Dedifferentiated amniotic fluid mesenchymal stem cell (primary cell): ENCODE data around the gene HIGD1A.

Experiments
- DNase-seq: peaks from one replicate; pipeline ENCODE4 v3.0.0-alpha.2; 2016; ENCODE audit errors: extremely low spot score

HIGD1A gene

DNA sequence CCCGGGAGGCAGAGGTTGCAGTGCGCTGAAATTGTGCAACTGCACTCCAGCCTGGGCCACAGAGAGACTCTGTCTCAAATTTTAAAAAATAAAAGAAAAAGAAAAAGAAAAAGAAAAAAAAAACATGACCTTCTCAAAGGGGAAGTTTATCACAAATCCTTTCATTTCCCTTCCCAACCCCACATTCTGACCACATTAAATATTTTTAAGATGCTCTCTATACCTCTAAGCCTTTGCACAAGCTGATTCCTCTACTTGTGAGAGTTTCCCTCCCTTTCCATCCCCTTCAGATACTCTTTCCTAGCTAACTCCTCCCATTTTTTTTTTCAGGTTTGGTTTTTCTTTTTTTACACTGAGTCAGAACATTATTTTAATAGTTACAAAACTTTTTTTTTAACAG lies 4.0 kb downstream of the HIGD1A start:
- no peak for DNase-seq

DNA sequence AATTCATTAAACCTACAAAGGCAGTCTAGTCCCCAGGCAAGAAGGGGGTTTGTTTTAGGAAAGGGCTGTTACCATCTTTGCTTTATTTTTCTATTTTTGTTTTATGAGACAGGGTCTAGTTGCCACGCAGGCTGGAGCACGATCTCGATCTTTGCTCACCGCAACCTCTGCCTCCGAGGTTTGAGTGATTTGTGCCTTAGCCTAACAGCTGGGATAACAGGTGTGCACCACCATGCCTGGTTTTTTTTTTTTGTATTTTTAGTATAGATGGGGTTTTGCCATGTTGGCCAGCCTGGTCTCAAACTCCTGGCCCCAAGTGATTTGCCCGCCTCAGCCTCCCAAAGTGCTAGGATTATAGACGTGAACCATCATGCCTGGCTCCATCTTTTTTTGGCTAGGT lies 4.9 kb downstream of the HIGD1A start:
- DNase-seq: no peak

DNA sequence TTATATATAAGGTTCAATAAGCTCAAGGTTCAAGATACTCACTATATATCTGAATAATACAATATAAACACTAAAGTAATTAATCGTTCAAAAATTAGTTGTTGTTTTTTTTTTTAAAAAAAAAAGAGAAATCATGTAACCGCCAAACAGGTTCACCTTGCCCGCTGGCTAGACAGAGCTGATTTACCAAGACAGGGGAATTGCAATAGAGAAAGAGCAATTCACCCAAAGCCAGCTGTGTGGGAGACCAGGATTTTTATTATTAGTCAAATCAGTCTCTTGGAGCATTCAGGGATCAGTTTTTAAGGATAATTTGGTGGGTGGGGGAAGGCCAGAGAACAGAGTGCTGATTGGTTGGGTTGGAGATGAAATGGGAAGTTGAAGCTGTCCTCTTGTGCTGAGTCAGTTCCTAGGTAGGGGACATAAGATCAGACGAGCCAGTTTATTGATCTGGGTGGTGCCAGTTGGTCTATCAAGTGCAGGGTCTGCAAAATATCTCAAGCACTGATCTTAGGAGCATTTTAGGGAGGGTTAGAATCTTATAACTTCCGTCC lies 7.9 kb downstream of the HIGD1A start:
- DNase-seq: no peak

DNA sequence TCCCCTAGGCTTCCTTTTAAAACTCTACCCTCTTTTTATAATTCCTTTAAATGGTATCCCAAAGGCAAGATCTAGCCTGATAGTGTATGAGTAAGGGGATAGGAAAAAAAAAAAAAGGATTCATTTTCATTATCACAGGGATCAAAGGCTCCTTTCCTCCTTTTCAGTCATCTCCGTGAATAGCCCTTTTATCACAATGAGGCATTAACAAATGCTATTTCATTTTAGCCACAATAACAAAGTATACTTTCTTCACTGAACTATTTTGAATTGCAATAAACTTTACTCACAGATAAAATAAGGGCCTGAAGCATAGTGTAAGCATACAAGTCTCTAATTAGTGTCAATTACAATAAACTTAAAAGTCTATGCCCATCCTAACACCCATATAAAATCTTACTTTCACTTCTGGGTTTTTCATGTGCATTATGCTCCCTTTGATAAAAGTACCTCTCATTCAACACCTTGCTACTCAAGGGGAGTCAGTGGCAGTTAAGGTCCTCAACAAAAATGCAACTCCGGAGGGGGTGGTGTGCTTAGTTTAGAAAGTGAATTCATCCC lies 8.6 kb downstream of the HIGD1A start:
- no peak for DNase-seq

DNA sequence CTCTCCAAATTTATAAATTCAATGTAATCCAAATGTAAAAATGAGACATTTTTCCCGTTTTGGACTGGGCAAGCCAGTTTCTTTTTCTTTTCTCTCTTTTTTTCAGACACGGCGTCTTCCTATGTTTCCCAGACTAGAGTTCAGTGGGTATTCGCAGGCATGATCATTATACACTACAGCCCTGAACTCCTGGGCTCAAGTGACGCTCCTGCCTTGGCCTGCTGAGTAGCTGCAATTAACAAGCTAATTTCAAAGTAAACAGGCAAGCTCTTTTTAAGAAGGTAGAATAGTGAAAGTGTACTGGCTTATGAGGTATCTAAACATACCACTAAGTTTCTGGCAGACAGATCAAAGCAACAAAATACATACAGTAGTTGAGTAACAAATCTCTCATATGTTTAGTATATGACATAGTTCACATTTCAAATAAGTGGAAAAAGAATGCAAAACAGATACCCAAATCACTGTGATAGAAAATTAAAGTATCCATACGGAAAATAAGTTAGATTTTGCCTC lies 13.5 kb downstream of the HIGD1A start:
- DNase-seq: no peak

DNA sequence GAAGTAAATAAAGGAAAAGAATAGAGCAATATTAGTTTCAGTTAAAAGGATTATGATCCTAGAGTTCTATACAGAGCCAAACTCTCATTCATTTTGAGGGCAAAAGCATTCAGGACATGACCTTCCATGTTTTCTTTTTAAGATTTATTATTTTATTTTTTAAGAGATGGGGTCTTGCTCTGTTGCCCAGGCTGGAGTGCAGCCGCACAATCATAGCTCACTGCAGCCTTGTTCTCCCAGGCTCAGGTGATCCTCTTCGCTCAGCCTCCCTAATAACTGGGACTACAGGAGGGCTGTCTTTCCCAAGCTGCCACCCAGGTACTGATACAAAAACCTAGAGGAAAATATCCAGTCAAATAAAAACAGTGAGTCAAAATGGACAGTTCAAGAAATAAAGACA lies 17.7 kb downstream of the HIGD1A start:
- DNase-seq: no peak

DNA sequence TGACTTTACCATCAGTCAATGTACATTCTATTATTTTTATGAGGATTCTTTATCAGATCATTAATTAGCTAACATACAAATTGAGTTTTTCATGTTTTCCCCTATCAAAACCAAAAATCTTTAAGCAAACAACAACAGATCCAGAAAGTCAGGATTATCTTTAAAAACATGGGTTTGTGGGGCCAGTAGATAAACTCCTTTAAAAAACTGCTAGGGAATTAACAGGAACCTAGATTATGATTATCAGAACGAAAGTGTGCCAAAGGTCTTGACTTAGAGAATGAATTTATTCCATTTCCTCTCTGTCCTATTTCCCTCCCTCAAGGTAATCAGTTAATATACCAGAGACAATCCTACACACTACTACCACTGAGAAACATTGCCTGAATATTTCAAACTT lies 18.1 kb downstream of the HIGD1A start:
- DNase-seq: no peak

DNA sequence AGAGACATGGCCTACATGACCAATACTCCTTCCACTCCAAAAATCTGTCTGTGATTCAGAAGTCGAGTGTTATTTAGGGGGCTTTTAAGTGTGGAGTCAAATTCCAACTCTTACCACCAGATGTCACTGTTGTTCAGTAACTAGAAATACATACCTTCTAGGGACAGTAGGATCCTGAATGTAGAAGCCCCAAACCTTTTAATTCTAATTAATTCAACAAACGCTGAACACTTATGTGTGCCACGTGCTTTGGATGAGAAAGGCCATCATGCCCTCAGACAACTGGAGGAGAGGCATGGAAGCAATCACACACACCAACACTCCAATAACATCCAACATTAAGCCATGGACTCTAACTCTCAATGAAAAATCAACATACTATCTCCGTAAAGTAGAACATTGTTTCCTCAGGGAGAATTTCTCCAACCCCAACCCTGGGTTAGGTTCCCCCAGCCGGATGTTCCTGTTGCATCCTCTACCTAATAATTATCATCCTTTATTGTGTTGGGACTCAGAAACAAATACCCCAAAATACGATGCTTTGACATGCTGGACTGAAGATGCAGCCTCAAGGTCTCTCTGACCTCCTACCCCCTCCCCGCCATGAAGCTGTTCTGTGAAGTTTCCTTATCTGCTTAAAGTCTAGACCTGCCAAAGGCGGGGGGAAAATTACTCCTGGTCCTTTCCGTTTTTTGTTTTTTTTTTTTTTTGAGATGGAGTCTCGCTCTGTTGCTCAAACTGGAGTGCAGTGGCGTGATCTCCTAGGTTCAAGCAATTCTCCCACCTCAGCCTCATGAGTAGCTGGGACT lies 23.2 kb downstream of the HIGD1A start:
- DNase-seq: peak; percentile 87

DNA sequence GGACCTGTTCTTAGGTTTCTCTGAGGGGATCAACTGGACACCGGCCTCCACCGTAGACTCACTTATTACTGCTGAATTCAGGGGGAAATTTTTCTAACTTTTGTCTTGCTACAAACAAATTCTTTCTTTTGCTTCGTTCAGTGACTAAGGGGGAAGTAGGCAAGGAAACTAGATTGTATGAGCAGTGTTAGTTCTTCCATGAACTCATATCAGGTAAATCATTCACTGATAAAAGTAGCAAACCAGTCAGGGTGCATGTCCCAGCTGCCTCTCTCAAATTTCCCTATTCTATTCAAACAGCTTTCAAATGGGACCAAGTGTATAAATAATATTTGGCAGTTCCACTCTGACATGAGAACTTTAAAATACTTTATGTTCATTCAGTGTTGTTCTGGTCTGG lies 23.9 kb downstream of the HIGD1A start:
- no peak for DNase-seq

DNA sequence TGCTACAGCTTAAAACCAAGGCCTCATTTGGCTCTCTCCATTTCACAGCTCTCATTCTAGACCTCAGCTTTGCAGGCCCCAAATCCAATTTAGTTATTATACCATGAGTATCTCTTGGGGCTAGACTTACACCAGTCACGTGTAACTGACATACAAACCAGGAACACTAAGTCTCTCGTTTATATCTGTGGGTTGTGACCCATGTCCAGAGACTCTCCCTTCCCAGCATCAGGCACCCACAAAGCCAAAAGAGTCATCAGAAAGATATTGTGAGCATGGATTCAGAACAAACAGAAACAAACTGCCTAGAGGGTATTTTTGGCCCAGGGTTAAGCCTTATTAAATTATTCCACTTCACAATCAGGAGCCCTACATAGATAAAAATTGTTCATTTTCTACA lies 25.6 kb downstream of the HIGD1A start:
- no peak for DNase-seq

DNA sequence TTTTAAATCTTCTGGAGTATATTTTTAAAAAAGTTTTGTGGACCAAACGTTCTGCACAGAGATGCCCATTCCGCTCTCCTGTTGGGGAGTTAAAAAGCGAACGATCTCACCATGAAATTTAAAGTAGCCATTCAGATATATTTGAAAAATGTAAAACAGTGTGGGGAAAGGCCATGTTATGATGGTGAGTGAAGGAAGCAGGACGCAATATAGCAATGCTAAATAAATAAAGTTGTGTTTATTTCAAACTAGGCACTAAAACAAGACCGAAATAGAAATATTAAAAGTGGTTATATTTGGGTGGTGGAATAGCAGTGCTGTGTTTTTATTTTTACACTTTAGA lies 30.9 kb downstream of the HIGD1A start:
- no peak for DNase-seq

DNA sequence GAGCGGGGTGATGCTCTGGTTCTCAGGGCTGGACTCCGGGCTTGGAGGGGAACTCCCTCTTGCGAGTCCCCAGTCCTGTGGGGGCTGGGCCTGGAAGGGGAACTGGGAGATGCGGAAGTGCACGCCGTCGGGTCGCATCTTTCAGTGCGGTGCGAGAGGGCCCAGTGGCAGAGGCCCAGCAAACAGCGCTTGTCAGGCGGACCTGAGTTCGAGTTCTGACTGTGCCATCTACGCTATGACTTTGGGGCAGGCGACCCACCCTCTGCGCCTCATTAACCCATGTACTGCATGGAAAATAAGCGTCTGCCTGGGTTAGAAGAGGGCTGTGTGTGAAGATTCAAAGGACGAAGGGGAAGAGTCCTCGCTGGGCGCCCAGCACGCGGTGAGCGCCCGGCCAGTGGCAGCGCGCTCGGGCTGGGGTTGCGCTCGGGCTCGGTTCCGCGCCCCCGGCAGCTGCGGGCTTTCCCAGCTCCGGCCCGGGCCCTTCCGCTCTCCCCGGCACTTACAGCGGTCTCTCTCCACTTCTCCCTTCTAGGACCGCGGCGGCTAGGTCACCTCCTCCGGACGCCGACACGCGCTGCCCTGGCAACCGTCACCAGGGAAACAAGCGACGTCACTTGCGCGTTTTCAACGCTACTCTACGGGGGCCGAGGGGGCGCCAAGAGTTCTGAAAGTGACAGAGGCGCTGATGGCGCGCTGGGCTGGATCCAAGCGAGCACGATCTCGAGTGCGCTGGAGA lies 31.5 kb downstream of the HIGD1A start, which contains the start of gene CCDC13:
Gene CCDC13 (minus strand): TSS at position 584 of the 739 bp plus-strand sequence. CDS start 14,908 bp downstream, outside the sequence.
- peak; percentile 75 for DNase-seq

DNA sequence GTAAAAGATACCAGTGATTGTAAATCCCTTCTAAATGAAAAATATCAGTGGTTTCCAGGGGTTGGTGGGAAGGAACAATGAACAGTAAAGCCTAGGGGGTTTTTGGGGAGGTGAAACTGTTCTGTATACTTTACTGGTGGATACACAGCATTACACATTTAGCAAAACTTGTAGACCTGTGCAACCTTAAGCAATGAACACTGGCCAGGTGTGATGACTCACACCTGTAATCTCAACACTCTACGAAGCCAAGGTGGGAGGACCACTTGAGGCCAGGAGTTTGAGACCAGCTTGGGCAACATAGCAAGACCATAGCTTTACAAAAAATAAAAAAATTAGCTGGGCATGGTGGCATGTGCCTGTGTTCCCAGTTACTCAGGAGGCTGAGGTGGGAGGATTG lies 33.0 kb downstream of the HIGD1A start:
- DNase-seq: no peak

DNA sequence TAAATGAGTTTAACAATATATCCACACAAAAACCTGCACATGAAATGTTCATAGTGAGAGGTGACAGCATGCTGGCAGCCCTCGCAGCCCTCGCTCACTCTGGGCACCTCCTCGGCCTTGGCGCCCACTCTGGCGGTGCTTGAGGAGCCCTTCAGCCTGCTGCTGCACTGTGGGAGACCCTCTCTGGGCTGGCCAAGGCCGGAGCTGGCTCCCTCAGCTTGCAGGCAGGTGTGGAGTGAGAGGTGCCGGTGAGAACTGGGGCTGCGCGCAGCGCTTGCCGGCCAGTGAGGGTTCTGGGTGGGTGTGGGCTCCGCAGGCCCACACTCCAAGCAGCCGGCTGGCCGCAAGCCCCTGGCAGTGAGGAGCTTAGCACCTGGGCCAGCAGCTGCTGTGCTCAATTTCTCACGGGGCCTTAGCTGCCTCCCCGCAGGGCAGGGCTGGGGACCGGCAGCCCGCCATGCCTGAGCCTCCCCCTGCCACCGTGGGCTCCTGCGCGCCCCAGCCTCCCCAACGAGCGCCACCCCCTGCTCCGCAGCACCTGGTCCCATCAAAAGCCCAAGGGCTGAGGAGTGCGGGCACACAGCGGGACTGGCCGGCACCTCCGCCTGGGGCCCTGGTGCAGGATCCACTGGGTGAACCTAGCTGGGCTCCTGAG lies 34.7 kb downstream of the HIGD1A start:
- DNase-seq: no peak

DNA sequence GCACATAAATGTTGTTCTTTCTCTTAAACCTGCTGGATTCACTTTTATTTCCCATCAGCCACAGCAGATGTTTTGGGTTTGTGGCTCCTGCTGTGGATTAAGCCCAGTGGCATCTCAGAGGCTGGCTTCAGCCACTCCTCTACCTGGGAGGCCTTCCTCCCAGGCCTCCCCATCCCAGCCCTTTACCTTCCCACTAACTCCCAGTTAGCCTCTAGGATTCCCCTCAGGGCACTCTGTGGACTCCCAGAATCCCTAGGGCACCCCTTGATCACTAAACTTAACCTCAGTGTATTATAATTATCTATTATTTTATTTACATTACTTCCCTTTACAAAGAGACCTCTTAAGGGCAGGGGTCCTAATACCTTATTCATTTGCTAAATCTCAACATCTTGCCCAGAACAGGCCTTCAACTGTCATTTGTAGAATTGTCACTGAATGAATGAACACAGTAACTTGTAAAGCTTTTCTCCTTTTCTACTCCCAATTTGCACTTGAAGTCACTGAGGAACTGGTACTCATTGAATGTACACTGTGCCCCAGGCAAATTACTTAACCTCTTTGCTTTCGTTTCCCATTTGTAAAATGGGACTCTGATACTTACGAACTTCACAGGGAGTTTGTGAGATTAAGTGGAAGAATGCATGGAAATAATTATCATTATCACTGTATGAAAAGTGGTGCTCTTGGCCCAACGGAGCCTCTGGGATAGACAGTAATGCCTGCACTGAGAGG lies 39.6 kb downstream of the HIGD1A start:
- DNase-seq: no peak

DNA sequence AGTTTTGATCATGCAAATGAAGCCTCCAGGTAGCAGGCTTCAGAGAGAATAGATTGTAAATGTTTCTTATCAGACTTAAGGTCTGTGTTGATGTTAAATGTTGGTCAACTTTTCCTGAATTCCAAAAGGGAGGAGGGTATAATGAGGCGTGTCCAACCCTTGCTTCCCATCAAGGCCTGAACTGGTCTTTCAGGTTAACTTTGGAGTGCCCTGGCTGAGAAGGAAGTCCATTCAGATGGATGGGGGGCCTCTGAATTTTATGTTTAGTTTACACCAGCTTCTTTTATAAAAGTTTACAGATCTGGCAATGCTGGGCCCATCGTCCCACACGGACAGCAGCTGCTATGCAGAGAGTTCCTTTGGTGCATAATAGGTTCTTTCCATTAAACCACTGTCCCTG lies 40.2 kb downstream of the HIGD1A start:
- DNase-seq: no peak

DNA sequence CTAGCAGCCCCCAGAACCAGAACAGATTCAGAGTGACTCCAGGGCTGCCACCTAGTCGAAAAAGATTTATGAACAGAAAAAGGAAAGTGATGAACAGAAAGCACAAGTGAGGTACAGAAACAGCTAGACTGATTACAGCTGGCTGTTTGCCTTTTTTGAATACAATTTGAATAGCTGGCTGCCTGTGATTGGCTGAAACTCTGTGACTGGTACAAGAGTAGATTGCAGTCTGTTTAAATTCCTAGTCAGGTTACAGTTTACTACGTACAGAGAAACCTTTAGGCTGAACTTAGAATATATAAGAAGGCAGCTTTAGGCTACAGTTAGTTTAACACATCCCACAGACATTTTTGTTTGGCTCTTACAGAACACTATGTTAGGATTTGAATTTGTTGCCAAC lies 41.3 kb downstream of the HIGD1A start:
- no peak for DNase-seq

DNA sequence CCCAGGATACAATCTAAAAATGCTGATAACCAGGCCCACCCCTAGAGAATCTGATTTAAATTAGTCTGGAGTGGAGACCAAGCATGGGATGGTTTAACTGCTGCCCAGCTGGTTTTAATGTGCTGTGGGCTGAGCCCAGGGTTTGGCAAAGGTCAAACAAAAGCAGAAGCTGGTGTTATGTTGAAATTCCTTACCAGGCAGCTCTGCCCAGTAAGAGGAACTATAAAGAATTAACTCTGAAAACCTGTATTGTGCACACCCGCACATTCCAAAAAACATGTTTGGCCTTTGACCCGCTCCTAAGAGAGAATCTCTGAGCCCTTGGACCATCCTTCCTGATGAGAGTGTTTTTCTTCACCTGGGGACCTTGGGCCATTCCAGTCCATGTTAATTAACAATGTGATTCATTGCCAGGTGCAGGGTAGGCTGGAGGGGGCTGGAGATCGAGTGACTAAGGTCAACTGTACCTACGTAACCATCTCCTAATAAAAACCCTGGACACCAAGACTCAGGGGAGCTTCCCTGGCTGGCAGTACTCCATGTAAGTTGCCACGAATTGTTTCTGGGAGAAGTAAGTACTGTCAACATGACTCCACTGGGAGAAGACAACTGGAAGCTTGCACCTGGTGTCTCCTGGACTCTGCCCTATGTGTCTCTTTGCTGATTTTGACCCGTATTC lies 42.1 kb downstream of the HIGD1A start:
- no peak for DNase-seq

DNA sequence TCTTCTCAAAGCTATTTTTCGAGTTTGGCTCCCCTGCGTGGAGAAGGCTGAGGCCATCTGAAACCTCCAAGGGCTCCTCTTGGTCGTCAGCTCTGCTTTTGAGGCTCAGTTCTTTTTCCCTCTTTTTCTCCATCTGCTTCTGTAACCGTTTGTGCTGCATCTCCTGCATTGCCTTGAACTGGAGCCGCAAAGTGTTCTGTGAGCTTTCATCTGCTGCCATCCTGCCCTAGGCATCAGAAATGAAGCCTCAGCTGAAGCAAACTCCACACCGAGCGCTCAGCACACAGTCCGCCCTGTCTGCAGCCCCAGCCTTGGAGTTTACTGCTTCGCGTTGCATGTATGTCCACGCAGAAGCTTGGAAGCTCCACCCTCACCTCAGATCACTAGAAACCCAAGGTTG lies 46.2 kb downstream of the HIGD1A start:
- DNase-seq: no peak

DNA sequence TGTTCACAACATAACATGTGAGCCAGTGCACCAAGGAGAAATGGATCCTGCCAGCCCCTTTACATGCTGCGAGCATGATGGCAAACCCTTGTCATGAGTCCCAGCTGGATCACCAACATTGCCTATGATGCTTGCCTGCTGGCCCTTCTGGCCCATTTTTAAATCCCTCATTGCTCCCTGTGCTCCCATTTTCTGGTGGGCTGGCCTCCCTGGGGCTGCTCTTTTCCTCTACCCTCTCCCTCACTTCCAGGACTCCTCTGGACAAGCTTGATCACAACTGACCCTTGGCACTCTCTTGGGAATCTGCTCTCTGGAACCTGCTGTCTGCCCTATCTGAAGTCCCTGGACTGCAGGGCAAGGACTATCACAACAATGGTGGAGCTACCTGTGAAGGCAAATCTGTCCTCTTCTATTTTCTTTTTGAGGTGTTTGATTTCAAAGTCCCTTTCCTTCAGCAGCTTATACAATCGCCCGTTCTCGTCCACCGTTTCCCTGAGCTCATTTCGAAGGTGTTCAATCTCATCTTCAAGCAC lies 47.5 kb downstream of the HIGD1A start:
- DNase-seq: no peak
